ENCODE measurements around the gene MLLT1.

Gene MLLT1

GRCh38 chr19:6260912-6261650 lies 18.7 kb downstream of the MLLT1 start:
- peak; percentile 30 for DNase-seq (ENCODE audit: low read depth)
- TF ChIP-seq CTCF (IDR thresholded peaks at IDR 0.05; ENCODE audit: low read length, missing control alignments) = peak; percentile 60
- no peak overlapping the region for H3K4me3 ChIP-seq (replicated peaks; ENCODE audit: low read depth, low read length)

- TF ChIP-seq CTCF (IDR thresholded peaks at IDR 0.05; ENCODE audit: low read length, missing control alignments) = no peak
- DNase-seq (ENCODE audit: low read depth) = no peak
- H3K4me3 ChIP-seq (replicated peaks; ENCODE audit: low read depth, low read length) = no peak overlapping the region
Observed at GRCh38 chr19:6260376-6260775, 19.4 kb downstream of the MLLT1 start.

- no peak for TF ChIP-seq CTCF (IDR thresholded peaks at IDR 0.05; ENCODE audit: low read length, missing control alignments)
- DNase-seq (ENCODE audit: low read depth) = no peak
- no peak overlapping the region for H3K4me3 ChIP-seq (replicated peaks; ENCODE audit: low read depth, low read length)
Observed at GRCh38 chr19:6259312-6259861, 20.4 kb downstream of the MLLT1 start.

- H3K4me3 ChIP-seq (replicated peaks; ENCODE audit: low read depth, low read length) = no peak overlapping the region
- DNase-seq (ENCODE audit: low read depth) = no peak
- no peak for TF ChIP-seq CTCF (IDR thresholded peaks at IDR 0.05; ENCODE audit: low read length, missing control alignments)
Observed at GRCh38 chr19:6258812-6259311, 20.9 kb downstream of the MLLT1 start.

GRCh38 chr19:6253954-6254733 lies 25.6 kb downstream of the MLLT1 start:
- DNase-seq (ENCODE audit: low read depth) = no peak
- no peak overlapping the region for H3K4me3 ChIP-seq (replicated peaks; ENCODE audit: low read depth, low read length)
- no peak for TF ChIP-seq CTCF (IDR thresholded peaks at IDR 0.05; ENCODE audit: low read length, missing control alignments)

- no peak overlapping the region for H3K4me3 ChIP-seq (replicated peaks; ENCODE audit: low read depth, low read length)
- DNase-seq (ENCODE audit: low read depth) = no peak
- TF ChIP-seq CTCF (IDR thresholded peaks at IDR 0.05; ENCODE audit: low read length, missing control alignments) = no peak
Observed at GRCh38 chr19:6252066-6252465, 27.7 kb downstream of the MLLT1 start.

All from fibroblast of pulmonary artery (primary cell).